Breast epithelium (tissue), 4 donors: Measurements from ENCODE around the gene NCKAP5. TPM values are rescaled to one million over a fixed set of nuclear protein-coding genes. Genes with fewer than 3 reads are reported as not detected.

Source experiments
- DNase-seq, 2 donors: peaks; one replicate each; pipeline ENCODE4 v3.0.0-alpha.2; 2019; ENCODE audit warnings: low spot score in 2 of 2
- H3K27ac ChIP-seq, 2 donors: fragments of 200-600 bp; sonication (generic) in 1 of 2; one replicate each; pipeline ENCODE4 v1.5.1; 2016 to 2019; ENCODE audit warnings: mild to moderate bottlenecking in 1 of 2
- H3K27me3 ChIP-seq, 2 donors: fragments of 200-600 bp; sonication (generic) in 1 of 2; one replicate each; pipeline versions ENCODE4 v1.5.1 to v1.6.0; 2017 to 2019; ENCODE audit warnings: control low read depth in 1 of 2, mild to moderate bottlenecking in 1 of 2
- H3K36me3 ChIP-seq: fragments of 200-600 bp; one replicate; pipeline ENCODE4 v1.5.1; 2019
- H3K4me1 ChIP-seq, 2 donors: fragments of 200-600 bp; sonication (generic); one replicate each; pipeline ENCODE4 v1.5.1; 2016 to 2019; ENCODE audit warnings: control low read depth in 1 of 2
- H3K4me3 ChIP-seq, 3 donors: fragments of 200-600 bp; sonication (generic); 1 replicate in 2 of 3; 2 replicates in 1 of 3; pipeline ENCODE4 v1.5.1; 2016 to 2019; ENCODE audit warnings: mild to moderate bottlenecking in 3 of 3, moderate library complexity in 2 of 3
- H3K9me3 ChIP-seq, 2 donors: fragments of 200-600 bp; sonication (generic) in 1 of 2; one replicate each; pipeline ENCODE4 v1.5.1; 2016 to 2019; ENCODE audit warnings: control low read depth in 1 of 2
- POLR2A ChIP-seq: fragments of 450-650 bp; IDR thresholded peaks from one replicate; pipeline ENCODE4 v1.6.1; 2016; ENCODE audit warnings: antibody characterized with exemption, mild to moderate bottlenecking, moderate library complexity
- POLR2AphosphoS5 ChIP-seq, 3 donors: sonication (generic); formaldehyde crosslinking; IDR thresholded peaks; one replicate each; pipeline ENCODE4 v1.6.1; 2017; ENCODE audit warnings: antibody characterized with exemption in 3 of 3
- intact Hi-C: fragments of 100-400 bp; cut with DNase I; formaldehyde crosslinking; loops from one replicate; pipeline ENCODE4 v1.15.1; 2023; ENCODE audit warnings: low total_unique reads
- total RNA-seq, 3 donors: library from RNA; depleted of rRNA; stranded (reverse); fragments of >200 nt; gene quantifications; one replicate each; pipeline ENCODE4 v1.1.0, GENCODE V29; 2016
- TF ChIP-seq, protein P1 (sequence below), 3 donors: fragments of 450-650 bp; IDR thresholded peaks; one replicate each; pipeline ENCODE4 v1.5.1; 2016 to 2017; ENCODE audit warnings: antibody characterized with exemption in 3 of 3, mild to moderate bottlenecking in 3 of 3, moderate library complexity in 3 of 3

NCKAP5 gene
- total RNA-seq, 3 donors from 2014 or later, result 1.1 to 10.5 (median 6.1) TPM

DNA sequence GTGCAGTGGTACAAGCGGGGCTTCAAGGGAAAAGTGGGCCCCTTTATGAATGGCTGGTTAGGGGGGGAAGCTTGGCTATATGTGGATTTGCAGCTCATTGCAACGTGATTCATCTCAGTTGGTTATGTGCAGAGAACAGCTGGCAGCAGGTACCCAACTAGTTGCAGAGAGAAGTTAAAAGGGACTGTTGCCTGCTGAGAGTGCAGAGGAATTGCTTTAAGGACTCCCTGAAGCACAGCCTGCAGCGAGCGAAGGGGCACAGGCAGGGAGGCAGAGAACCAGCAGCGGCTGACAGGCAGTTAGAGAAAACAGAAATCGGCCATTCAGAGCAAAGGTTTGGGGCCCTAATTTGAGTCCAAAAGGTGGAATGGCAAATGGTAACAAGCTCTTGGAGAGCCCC is 620.1 kb downstream of the NCKAP5 start:
- Histone ChIP-seq H3K36me3 (no peaks in the 10 kb centered on the region), H3K27ac (no peak overlapping the region), H3K9me3 (no peaks in the 10 kb centered on the region), H3K4me1 (no peaks in the 10 kb centered on the region), H3K4me3 (no peak overlapping the region), H3K27me3 (no peaks in the 10 kb centered on the region)
- no peak for DNase-seq
- intact Hi-C loops, result no loop called here
- TF ChIP-seq POLR2A, result no peak
- TF ChIP-seq, protein P1, sequence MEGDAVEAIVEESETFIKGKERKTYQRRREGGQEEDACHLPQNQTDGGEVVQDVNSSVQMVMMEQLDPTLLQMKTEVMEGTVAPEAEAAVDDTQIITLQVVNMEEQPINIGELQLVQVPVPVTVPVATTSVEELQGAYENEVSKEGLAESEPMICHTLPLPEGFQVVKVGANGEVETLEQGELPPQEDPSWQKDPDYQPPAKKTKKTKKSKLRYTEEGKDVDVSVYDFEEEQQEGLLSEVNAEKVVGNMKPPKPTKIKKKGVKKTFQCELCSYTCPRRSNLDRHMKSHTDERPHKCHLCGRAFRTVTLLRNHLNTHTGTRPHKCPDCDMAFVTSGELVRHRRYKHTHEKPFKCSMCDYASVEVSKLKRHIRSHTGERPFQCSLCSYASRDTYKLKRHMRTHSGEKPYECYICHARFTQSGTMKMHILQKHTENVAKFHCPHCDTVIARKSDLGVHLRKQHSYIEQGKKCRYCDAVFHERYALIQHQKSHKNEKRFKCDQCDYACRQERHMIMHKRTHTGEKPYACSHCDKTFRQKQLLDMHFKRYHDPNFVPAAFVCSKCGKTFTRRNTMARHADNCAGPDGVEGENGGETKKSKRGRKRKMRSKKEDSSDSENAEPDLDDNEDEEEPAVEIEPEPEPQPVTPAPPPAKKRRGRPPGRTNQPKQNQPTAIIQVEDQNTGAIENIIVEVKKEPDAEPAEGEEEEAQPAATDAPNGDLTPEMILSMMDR (IDR thresholded peaks at IDR 0.05), result no peak
- no peak for TF ChIP-seq POLR2AphosphoS5 (IDR thresholded peaks at IDR 0.05)

GRCh38 chr2:132943829-132944228 is 624.4 kb downstream of the NCKAP5 start:
- Histone ChIP-seq H3K4me3 (no peak overlapping the region), H3K27me3 (no peaks in the 10 kb centered on the region), H3K27ac (no peak overlapping the region), H3K4me1 (no peaks in the 10 kb centered on the region), H3K36me3 (no peaks in the 10 kb centered on the region), H3K9me3 (no peaks in the 10 kb centered on the region)
- TF ChIP-seq POLR2A, result no peak
- TF ChIP-seq POLR2AphosphoS5 (IDR thresholded peaks at IDR 0.05), result no peak
- TF ChIP-seq, protein P1 (IDR thresholded peaks at IDR 0.05), result no peak
- no peak for DNase-seq
- intact Hi-C loops, result no loop called here

- Histone ChIP-seq H3K9me3 (no peaks in the 10 kb centered on the region), H3K4me3 (no peak overlapping the region), H3K27ac (no peak overlapping the region), H3K4me1 (no peaks in the 10 kb centered on the region), H3K27me3 (no peaks in the 10 kb centered on the region), H3K36me3 (no peaks in the 10 kb centered on the region)
- intact Hi-C loops, result no loop called here
- no peak for DNase-seq
- no peak for TF ChIP-seq POLR2A
- TF ChIP-seq POLR2AphosphoS5 (IDR thresholded peaks at IDR 0.05), result no peak
- TF ChIP-seq, protein P1 (IDR thresholded peaks at IDR 0.05), result no peak
These were observed 626.8 kb downstream of the NCKAP5 start for GRCh38 chr2:132941296-132942020.

DNA sequence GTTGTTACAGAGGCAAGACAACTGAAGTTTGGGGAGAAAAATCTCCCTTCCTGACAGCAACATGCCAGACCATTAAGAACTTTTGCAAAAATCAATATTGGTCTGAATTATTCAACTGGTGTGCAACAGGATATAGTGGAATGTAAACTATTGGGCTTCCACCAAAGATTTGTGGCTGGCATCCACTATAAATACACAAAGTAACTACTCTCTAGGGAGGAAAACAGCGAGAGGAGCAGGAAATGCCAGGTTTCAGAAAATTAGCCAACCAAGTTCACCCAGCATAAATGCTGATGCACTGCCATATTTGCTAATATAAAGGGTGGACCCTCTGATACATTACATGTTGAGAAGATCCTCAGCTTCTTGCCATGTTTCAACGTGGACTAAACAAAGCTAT is 630.6 kb downstream of the NCKAP5 start:
- Histone ChIP-seq H3K9me3 (no peaks in the 10 kb centered on the region), H3K36me3 (no peaks in the 10 kb centered on the region), H3K27me3 (no peaks in the 10 kb centered on the region), H3K4me3 (no peak overlapping the region), H3K4me1 (no peaks in the 10 kb centered on the region), H3K27ac (no peak overlapping the region)
- DNase-seq, result no peak
- TF ChIP-seq POLR2A (no peak), POLR2AphosphoS5 (IDR thresholded peaks at IDR 0.05) (no peak)
- TF ChIP-seq, protein P1 (IDR thresholded peaks at IDR 0.05), result no peak
- intact Hi-C loops, result no loop called here

DNA sequence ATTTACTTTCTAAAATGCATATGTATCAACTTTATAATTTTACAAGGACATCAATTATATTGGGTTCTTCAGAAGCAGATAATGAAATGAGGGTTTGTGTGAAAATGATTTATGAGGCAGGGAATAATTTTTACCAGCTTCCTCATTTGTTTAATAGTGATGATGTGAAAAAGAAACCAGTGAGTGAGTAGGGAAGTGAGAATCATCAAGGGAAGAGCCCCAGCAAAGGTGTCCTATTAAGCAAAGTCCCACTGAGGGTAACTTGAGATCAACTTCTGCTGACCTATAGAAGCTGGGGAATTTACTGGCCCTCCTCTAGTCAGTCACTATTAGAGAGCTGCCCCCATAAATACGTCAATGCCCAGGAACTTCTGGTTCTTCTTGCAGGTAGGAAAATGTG is 631.5 kb downstream of the NCKAP5 start:
- no peak for DNase-seq
- Histone ChIP-seq H3K27me3 (no peaks in the 10 kb centered on the region), H3K27ac (no peak overlapping the region), H3K36me3 (no peaks in the 10 kb centered on the region), H3K9me3 (no peaks in the 10 kb centered on the region), H3K4me3 (no peak overlapping the region), H3K4me1 (no peaks in the 10 kb centered on the region)
- TF ChIP-seq POLR2A, result no peak
- TF ChIP-seq, protein P1 (IDR thresholded peaks at IDR 0.05), result no peak
- no peak for TF ChIP-seq POLR2AphosphoS5 (IDR thresholded peaks at IDR 0.05)
- intact Hi-C loops, result no loop called here
